Activated T-cell treated with anti-CD3 and anti-CD28 coated beads for 48 hours (primary cell): ENCODE measurements around the gene YJU2.
A peak's percentile ranks its signal among the peaks of the same experiment; 100 is the strongest.
"Not testable (repeated sequence)": the region's sequence is repeated elsewhere in the genome, so short reads cannot be mapped to it uniquely, and the experiment has no call there.

Experiments
- DNase-seq: peaks from one replicate; pipeline ENCODE4 v3.0.0-alpha.2; 2020; ENCODE audit warnings: low read depth

Gene YJU2

GRCh38 chr19:4246767-4247593 lies at the start of gene YJU2:
Gene YJU2 (plus strand): TSS chr19:4247080. CDS start chr19:4247147, 67 bp downstream.
- peak; percentile 97 for DNase-seq

- no peak for DNase-seq
Measured at GRCh38 chr19:4197228-4197624, 49.7 kb upstream of the YJU2 start.

GRCh38 chr19:4197625-4198466 lies 49.0 kb upstream of the YJU2 start:
- no peak for DNase-seq

- DNase-seq = no peak
Measured at GRCh38 chr19:4198467-4199126, 48.3 kb upstream of the YJU2 start.

GRCh38 chr19:4199699-4200293 lies 47.1 kb upstream of the YJU2 start:
- no peak for DNase-seq

- no peak for DNase-seq
Measured at GRCh38 chr19:4200940-4201542, 45.8 kb upstream of the YJU2 start.

GRCh38 chr19:4201798-4202197 lies 45.1 kb upstream of the YJU2 start:
- no peak for DNase-seq

- DNase-seq = no peak
Measured at GRCh38 chr19:4206818-4207484, 39.9 kb upstream of the YJU2 start.

- no peak for DNase-seq
Measured at GRCh38 chr19:4208385-4209094, 38.3 kb upstream of the YJU2 start.

GRCh38 chr19:4210166-4210731 lies 36.6 kb upstream of the YJU2 start:
- no peak for DNase-seq

- no peak for DNase-seq
Measured at GRCh38 chr19:4213116-4213515, 33.8 kb upstream of the YJU2 start.

GRCh38 chr19:4215807-4216206 lies 31.1 kb upstream of the YJU2 start:
- DNase-seq = no peak

- no peak for DNase-seq
Measured at GRCh38 chr19:4216846-4217245, 30.0 kb upstream of the YJU2 start.

GRCh38 chr19:4217429-4218264 lies 29.2 kb upstream of the YJU2 start:
- no peak for DNase-seq

- not testable (repeated sequence) for DNase-seq
Measured at GRCh38 chr19:4218523-4218922, 28.4 kb upstream of the YJU2 start.

- no peak for DNase-seq
Measured at GRCh38 chr19:4220188-4220587, 26.7 kb upstream of the YJU2 start.

GRCh38 chr19:4224470-4224869 lies 22.4 kb upstream of the YJU2 start:
- DNase-seq = no peak

GRCh38 chr19:4225885-4226284 lies 21.0 kb upstream of the YJU2 start:
- DNase-seq = no peak

- DNase-seq = no peak
Measured at GRCh38 chr19:4227771-4228170, 19.1 kb upstream of the YJU2 start.
